Sigmoid colon (tissue), 7 donors: ENCODE results near the gene ST3GAL2. TPM values are rescaled to one million over a fixed set of nuclear protein-coding genes. Genes with fewer than 3 reads are reported as not detected.
A peak's percentile ranks its signal among the peaks of the same experiment; 100 is the strongest.

Experiments used
- DNase-seq: peaks from one replicate; pipeline ENCODE4 v3.0.0-alpha.2; 2019
- H3K27ac ChIP-seq, 4 donors: fragments of 200-600 bp; sonication (generic); one replicate each; pipeline ENCODE4 v1.5.1; 2016 to 2019; ENCODE audit warnings: mild to moderate bottlenecking in 1 of 4
- H3K27me3 ChIP-seq, 3 donors: fragments of 200-600 bp; sonication (generic); one replicate each; pipeline ENCODE4 v1.5.1; 2019; ENCODE audit warnings: mild to moderate bottlenecking in 1 of 3
- H3K36me3 ChIP-seq, 4 donors: fragments of 200-600 bp; sonication (generic); one replicate each; pipeline ENCODE4 v1.5.1; 2016 to 2019
- H3K4me1 ChIP-seq, 4 donors: fragments of 200-600 bp; sonication (generic); one replicate each; pipeline ENCODE4 v1.5.1; 2017 to 2019
- H3K4me3 ChIP-seq, 4 donors: fragments of 200-600 bp; sonication (generic); one replicate each; pipeline ENCODE4 v1.5.1; 2017 to 2019; ENCODE audit warnings: mild to moderate bottlenecking in 2 of 4, moderate library complexity in 1 of 4
- H3K9me3 ChIP-seq, 4 donors: fragments of 200-600 bp in 3 of 4; sonication (generic) in 3 of 4; one replicate each; pipeline versions ENCODE4 v1.5.1 to v1.6.1; 2013 to 2019
- EP300 ChIP-seq, 4 donors: sonication (generic); formaldehyde crosslinking; IDR thresholded peaks; one replicate each; pipeline ENCODE4 v1.6.1; 2017; ENCODE audit warnings: antibody characterized with exemption in 4 of 4
- POLR2A ChIP-seq, 2 donors: fragments of 450-650 bp; IDR thresholded peaks; one replicate each; pipeline ENCODE4 v1.6.1; 2016; ENCODE audit warnings: antibody characterized with exemption in 2 of 2, mild to moderate bottlenecking in 2 of 2, moderate library complexity in 2 of 2
- POLR2AphosphoS5 ChIP-seq, 4 donors: sonication (generic); formaldehyde crosslinking; IDR thresholded peaks; one replicate each; pipeline ENCODE4 v1.6.1; 2017; ENCODE audit warnings: antibody characterized with exemption in 4 of 4
- WGBS, 2 donors: extraction: QIAGEN DNeasy Blood & Tissue Kit; methylation state at CpG; one replicate each; pipeline ENCODE4 v1.1.7; 2013; 5-methylcytosine and 5-hydroxymethylcytosine counted together
- intact Hi-C: fragments of 100-400 bp; cut with DNase I; formaldehyde crosslinking; loops from one replicate; pipeline ENCODE4 v1.15.1; 2023
- polyA plus RNA-seq, 3 donors: library from polyadenylated mRNA; stranded (reverse); fragments of 200-250 nt; gene quantifications; one replicate each; pipeline ENCODE4 v1.2.3, GENCODE V29; 2013
- total RNA-seq, 4 donors: library from RNA; depleted of rRNA; stranded (reverse); fragments of >200 nt; gene quantifications; one replicate each; pipeline ENCODE4 v1.1.0, GENCODE V29; 2016
- TF ChIP-seq, protein P1 (sequence below), 4 experiments: fragments of 450-650 bp in 3 of 4; fragments of 200-600 bp in 1 of 4; IDR thresholded peaks; one replicate each; pipeline ENCODE4 v1.5.1; 2016 to 2019; ENCODE audit warnings: antibody characterized with exemption in 4 of 4, mild to moderate bottlenecking in 3 of 4, moderate library complexity in 2 of 4
- donor health status: healthy with polysubstance abuse.
- donor health status: Bipolar disorder and iron deficiency.
- donor health status: healthy.

Gene ST3GAL2
- total and polyA plus RNA-seq, 7 donors, result 2.3 to 21.3 (median 14.0) TPM

DNA sequence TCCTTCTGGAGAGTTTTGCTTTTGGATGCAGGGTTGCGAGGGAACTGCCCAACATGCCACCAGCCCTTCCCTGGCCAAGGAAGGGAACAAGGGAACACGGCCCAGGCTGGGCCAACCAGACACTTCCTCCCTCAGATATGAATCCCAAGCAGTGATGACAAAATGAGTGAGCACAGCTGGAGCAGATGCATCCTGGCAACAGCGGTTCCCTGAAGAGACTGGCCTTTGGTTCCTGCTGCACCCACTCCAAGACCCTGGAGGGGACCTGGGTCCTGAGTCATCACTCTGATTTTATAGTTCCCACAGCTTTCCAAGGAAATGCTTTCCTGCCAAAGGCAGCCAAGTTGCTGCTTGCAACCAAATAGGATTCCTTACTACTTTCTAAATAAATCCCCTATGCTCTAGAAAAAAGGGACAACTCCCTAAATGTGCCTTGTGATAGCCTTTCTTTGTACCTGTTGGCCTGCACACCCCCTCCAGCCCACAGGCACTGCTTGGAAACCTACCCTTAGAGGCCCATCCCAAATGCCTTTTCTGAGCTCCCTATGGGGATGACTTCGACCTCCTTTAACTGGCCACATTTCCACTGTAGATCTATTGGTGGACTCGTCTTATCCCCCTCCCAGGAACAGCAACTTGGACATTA is 5.3 kb downstream of the ST3GAL2 start:
- Histone ChIP-seq H3K27ac (peak overlapping the region; percentile 34 to 73 (median 68)), H3K4me3 (no peak overlapping the region), H3K9me3 (no peaks in the 10 kb centered on the region), H3K27me3 (no peaks in the 10 kb centered on the region), H3K36me3 (no peaks in the 10 kb centered on the region), H3K4me1 (peaks cover 0 to 85% (median 81%) of the 10 kb centered on the region in 4 donors)
- WGBS, 2 donors, result 61 to 62% methylated on average over 5 of the region's 5 CpGs
- peak; percentile 84 for DNase-seq
- intact Hi-C loops, result no loop called here
- peak in 3 of 4 donors; percentile 41 to 60 (median 59) for TF ChIP-seq POLR2AphosphoS5 (IDR thresholded peaks at IDR 0.05)
- TF ChIP-seq POLR2A (IDR thresholded peaks at IDR 0.05), result no peak
- no peak for TF ChIP-seq EP300 (IDR thresholded peaks at IDR 0.05)
- TF ChIP-seq, protein P1, sequence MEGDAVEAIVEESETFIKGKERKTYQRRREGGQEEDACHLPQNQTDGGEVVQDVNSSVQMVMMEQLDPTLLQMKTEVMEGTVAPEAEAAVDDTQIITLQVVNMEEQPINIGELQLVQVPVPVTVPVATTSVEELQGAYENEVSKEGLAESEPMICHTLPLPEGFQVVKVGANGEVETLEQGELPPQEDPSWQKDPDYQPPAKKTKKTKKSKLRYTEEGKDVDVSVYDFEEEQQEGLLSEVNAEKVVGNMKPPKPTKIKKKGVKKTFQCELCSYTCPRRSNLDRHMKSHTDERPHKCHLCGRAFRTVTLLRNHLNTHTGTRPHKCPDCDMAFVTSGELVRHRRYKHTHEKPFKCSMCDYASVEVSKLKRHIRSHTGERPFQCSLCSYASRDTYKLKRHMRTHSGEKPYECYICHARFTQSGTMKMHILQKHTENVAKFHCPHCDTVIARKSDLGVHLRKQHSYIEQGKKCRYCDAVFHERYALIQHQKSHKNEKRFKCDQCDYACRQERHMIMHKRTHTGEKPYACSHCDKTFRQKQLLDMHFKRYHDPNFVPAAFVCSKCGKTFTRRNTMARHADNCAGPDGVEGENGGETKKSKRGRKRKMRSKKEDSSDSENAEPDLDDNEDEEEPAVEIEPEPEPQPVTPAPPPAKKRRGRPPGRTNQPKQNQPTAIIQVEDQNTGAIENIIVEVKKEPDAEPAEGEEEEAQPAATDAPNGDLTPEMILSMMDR (IDR thresholded peaks at IDR 0.05), result no peak

DNA sequence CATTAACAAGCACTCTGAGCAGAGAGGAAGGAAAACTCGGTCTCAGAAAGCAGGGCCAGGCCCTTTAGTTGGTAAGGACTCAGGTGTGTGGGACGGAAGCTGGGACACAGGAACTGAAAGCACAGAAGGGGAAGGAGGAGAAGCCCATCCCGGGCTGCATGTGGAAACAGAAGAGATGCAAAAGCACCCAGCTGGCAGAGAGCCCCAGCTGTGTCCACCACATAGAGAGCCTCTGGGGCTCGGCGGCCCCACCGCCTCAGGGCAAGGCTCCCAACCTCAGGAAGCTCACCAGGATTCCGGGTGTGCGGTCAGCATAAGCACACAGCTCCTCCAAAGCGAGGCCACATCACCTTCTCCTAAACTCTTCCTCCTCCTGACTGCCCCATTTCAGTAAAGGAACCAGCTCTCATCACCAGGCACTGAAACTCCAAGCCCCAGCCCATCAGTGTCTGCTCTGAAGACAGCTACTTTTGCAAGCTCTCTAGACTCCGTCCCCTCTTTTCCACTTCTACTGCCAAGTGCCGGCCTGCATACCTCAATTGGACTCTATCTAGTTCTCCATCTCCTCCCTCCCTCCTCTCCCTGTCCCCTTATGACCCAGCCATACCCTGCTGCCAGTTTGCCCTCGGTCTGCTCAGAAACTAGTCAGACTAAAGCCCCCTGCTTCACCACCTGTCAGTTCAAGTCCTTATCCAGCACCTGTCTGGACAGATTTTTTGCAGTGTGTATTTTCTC is 6.0 kb downstream of the ST3GAL2 start:
- intact Hi-C loops, result no loop called here
- peak overlapping the region; percentile 34 to 73 (median 68) for H3K27ac ChIP-seq
- TF ChIP-seq EP300 (IDR thresholded peaks at IDR 0.05), result no peak
- TF ChIP-seq, protein P1 (IDR thresholded peaks at IDR 0.05), result no peak
- no peak for TF ChIP-seq POLR2AphosphoS5 (IDR thresholded peaks at IDR 0.05)
- no peak for TF ChIP-seq POLR2A (IDR thresholded peaks at IDR 0.05)
- H3K4me3 ChIP-seq, result no peak overlapping the region
- no peak for DNase-seq
- H3K9me3 ChIP-seq, result no peaks in the 10 kb centered on the region
- no peaks in the 10 kb centered on the region for H3K27me3 ChIP-seq
- WGBS, 2 donors, result 47 to 74% methylated on average over 12 of the region's 12 CpGs
- no peaks in the 10 kb centered on the region for H3K36me3 ChIP-seq
- H3K4me1 ChIP-seq, result peaks cover 0 to 87% (median 82%) of the 10 kb centered on the region in 4 donors

DNA sequence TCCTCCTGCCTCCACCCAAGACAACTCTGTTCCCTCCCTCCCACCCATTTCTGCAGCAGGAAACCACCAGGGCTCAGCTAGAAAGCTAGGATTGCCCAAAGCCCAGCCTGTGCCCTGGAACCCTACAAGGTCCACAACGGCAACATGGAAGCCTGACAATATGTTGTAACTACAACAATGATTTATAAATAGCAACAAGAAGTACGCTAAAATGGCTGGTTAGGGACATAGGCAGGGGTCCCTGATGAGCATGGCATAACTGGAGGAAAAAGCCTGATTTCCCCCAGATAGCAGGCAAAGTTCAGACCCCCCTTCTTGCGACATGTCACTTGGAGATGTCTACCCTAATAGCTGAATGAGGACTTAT is 6.6 kb downstream of the ST3GAL2 start:
- no peaks in the 10 kb centered on the region for H3K9me3 ChIP-seq
- H3K4me3 ChIP-seq, result no peak overlapping the region
- no peaks in the 10 kb centered on the region for H3K27me3 ChIP-seq
- H3K36me3 ChIP-seq, result no peaks in the 10 kb centered on the region
- H3K27ac ChIP-seq, result peak overlapping the region; percentile 34 to 73 (median 68)
- no peak for TF ChIP-seq POLR2A (IDR thresholded peaks at IDR 0.05)
- no peak for TF ChIP-seq POLR2AphosphoS5 (IDR thresholded peaks at IDR 0.05)
- TF ChIP-seq EP300 (IDR thresholded peaks at IDR 0.05), result no peak
- TF ChIP-seq, protein P1 (IDR thresholded peaks at IDR 0.05), result no peak
- 50 to 64% methylated on average over 3 of the region's 3 CpGs for WGBS, 2 donors
- H3K4me1 ChIP-seq, result peaks cover 0 to 87% (median 81%) of the 10 kb centered on the region in 4 donors
- intact Hi-C loops, result no loop called here
- no peak for DNase-seq

DNA sequence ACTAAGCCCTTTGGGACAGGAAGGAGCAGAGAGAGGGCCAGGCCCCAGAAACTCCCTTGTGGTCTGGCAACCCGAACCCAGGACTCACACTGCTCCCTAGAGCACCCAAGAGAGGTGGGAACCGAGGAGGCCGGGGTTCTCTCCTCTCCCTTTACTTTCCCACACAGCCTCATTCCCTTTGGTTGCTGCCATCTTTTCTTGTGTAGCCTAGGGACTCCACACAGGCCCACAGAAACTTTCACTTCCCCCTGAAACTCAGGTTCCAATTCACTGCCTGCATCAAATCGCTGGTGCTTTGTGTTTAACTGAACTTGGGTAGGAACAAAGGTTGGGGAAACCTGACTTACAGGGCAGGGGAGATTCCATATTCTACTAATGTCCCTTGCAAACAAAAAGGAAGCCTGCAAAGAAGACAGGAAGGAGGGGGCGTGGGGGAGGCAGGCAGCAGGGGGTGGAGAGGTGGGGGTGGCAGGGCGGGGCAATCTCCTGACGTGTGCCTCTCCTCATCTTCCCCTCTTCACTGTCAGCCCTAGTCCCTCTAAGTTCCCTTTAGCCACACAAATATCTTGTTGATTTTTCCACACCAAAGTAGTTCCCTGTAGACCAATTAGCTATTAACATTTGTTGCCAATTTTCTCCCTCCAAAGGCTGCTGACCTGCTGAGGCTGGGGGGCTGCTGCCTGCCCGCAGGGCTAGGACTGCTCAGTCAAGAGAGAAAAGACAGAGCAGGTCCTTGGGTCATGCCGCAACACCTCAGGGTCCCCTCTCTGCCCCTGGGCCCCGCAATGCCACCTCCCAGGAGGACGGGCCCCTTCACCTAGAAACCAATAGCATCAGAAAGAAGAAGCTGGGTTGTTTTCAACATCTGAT is 8.0 kb downstream of the ST3GAL2 start:
- Histone ChIP-seq H3K36me3 (no peaks in the 10 kb centered on the region), H3K4me1 (peaks cover 0 to 78% (median 73%) of the 10 kb centered on the region in 4 donors), H3K27ac (peak overlapping the region; percentile 25 to 73 (median 50)), H3K9me3 (no peaks in the 10 kb centered on the region), H3K27me3 (no peaks in the 10 kb centered on the region), H3K4me3 (no peak overlapping the region)
- DNase-seq, result no peak
- no peak for TF ChIP-seq POLR2AphosphoS5 (IDR thresholded peaks at IDR 0.05)
- TF ChIP-seq EP300 (IDR thresholded peaks at IDR 0.05), result no peak
- TF ChIP-seq, protein P1 (IDR thresholded peaks at IDR 0.05), result no peak
- no peak for TF ChIP-seq POLR2A (IDR thresholded peaks at IDR 0.05)
- WGBS, 2 donors, result 41 to 60% methylated on average over 11 of the region's 11 CpGs
- intact Hi-C loops, result no loop called here
